Astrocyte of the spinal cord (primary cell): Measurements from ENCODE around the gene ACOT8.
"Not testable (repeated sequence)": the region's sequence is repeated elsewhere in the genome, so short reads cannot be mapped to it uniquely, and the experiment has no call there.

Experiments
- DNase-seq: peaks from one replicate; pipeline ENCODE4 v3.0.0; 2011; ENCODE audit warnings: low read depth, low spot score
- H3K4me3 ChIP-seq: 2 replicates; pipeline ENCODE4 v1.5.1; 2011; ENCODE audit warnings: low read depth, mild to moderate bottlenecking, low read length, moderate library complexity
- CTCF ChIP-seq: IDR thresholded peaks from 2 replicates; pipeline ENCODE4 v1.5.1; 2012; ENCODE audit warnings: low read depth, mild to moderate bottlenecking, low read length, inconsistent platforms
- in situ Hi-C: cut with HindIII; loops from 2 replicates; pipeline ENCODE4 v1.10.0; 2017; ENCODE audit warnings: low sequenced_read_pairs

The ACOT8 gene

GRCh38 chr20:45813006-45813340, 44.2 kb downstream of the ACOT8 start:
- no peak for TF ChIP-seq CTCF
- in situ Hi-C loops = no loop called here
- no peak for DNase-seq
- H3K4me3 ChIP-seq = peak overlapping the region; percentile 83

- in situ Hi-C loops = no loop called here
- DNase-seq = peak; percentile 100
Measured at GRCh38 chr20:45812157-45813005, 44.8 kb downstream of the ACOT8 start, which contains the start of gene UBE2C. UBE2C (plus strand) TSS chr20:45812644; CDS start chr20:45812696, 52 bp downstream.

GRCh38 chr20:45810191-45810970, 46.8 kb downstream of the ACOT8 start:
- no peak for DNase-seq
- no peak overlapping the region for H3K4me3 ChIP-seq
- no peak for TF ChIP-seq CTCF
- in situ Hi-C loops = no loop called here

More at GRCh38 chr20:45812157-45813005, 44.8 kb downstream of the ACOT8 start, which contains the start of gene UBE2C:
- no peak for TF ChIP-seq CTCF
- H3K4me3 ChIP-seq = peak within 1 kb of the TSS; percentile 83

- H3K4me3 ChIP-seq = no peak overlapping the region
- no peak for DNase-seq
- in situ Hi-C loops = no loop called here
- no peak for TF ChIP-seq CTCF
Measured at GRCh38 chr20:45801851-45802250, 55.3 kb downstream of the ACOT8 start.

- peak; percentile 84 for TF ChIP-seq CTCF
- peak; percentile 40 for DNase-seq
- H3K4me3 ChIP-seq = no peak overlapping the region
- in situ Hi-C loops = no loop called here
Measured at GRCh38 chr20:45798935-45799642, 58.1 kb downstream of the ACOT8 start.

- H3K4me3 ChIP-seq, in situ Hi-C loops, DNase-seq: not testable (repeated sequence)
Measured at GRCh38 chr20:45797955-45798354, 59.2 kb downstream of the ACOT8 start.

- DNase-seq, in situ Hi-C loops, H3K4me3 ChIP-seq: not testable (repeated sequence)
Measured at GRCh38 chr20:45797510-45797909, 59.7 kb downstream of the ACOT8 start.
